ENCODE results near the gene GMDS.
A peak's percentile ranks its signal among the peaks of the same experiment; 100 is the strongest.

GMDS gene

DNA sequence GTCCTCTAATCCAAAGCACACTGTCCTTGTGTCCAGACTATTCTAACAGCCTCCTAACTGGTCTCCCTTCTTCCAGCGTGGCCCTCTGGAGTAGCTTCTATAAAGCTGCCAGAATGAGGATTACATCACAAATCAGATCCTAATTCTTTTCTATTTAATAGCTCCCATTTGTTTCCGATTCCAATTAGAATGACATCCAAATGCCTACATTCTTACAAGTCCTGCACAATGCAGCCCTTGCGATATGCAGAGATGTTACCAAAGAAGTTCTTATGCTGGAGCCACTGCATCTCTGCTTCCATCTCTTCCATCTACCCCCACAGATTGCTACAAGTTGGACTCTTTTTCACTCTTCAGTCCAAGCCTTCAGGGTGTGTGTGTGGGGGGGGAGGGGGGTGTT lies 40.0 kb downstream of the GMDS start:
- no peak for DNase-seq (ENCODE audit: low spot score)

DNA sequence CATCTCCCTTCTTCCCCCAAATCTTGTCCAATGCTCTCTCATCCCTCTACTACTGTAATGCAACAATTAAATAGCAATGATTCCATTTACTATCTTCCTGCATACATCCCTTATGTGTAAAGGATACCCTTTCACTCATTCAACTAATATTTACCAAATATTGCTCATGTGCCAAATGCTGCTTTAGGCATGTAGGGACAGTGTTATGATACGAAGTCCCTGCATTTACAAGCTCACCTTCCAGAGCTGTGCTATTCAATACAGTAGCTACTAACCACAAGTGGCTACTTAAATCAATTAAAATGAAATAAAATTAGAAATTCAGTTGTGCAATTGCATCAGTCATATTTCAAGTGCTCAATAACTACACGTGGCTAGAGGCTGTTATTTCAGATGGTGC lies 41.1 kb downstream of the GMDS start:
- DNase-seq (ENCODE audit: low spot score): no peak

DNA sequence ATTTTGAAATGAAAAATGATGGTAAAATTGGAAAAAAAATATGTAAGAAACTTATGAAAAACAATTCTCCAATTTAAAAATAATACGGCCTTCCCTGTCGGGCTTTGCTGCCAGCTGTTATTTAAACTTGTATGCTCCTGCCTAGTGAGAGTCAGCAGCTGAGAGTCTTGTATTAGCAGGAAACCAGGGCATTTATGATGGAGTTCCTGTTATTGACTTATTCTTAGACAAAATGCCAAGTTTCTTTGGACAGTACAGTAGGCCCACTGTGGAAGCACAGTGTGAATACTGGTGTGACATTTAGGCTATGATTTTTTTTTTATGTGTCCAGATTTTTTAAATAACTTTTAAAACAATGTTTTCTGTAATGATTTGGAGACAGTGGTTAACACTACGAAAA lies 42.1 kb downstream of the GMDS start:
- DNase-seq (ENCODE audit: low spot score): no peak

DNA sequence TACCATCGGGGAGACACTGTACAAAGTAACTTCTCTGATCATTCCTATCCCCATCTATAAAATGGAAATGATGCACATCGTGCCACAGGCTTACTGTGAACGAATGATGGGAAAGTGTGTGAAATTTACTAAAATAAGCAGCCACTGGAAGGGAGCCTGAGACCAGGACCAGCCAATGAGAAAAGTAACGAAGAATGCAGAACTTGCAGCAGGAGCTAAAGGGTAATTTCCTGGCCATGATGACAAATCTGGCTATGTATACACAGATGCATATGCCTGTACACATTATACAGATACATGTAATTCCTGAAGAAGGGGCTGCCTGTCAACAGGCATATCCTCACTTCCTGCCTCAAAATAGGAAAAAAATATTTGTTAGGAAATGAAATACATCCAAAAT lies 47.4 kb downstream of the GMDS start:
- DNase-seq (ENCODE audit: low spot score): no peak

DNA sequence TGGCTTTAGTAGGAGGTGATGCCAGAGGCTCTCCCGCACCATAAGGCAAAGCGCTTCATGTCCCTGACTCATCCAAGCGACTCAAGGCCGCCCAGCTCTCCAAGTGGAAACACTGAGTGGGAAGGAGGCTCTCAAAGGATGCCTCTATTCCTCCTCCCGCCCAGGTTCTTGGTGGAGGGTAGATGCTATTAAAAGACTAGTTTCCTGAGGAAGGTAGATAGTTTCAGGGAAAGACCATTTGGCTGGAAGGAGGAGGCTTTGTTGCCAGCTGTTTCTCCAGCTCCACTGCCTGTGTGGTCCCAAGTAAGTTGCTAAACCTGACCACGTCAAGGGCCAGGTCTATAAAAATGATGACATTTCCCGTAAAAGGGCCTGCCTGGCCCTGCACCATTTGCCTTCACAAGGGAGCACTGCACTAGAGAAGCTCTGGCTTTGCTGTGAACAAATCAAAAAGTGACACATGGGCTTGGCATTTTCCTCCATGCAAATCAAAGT lies 48.2 kb downstream of the GMDS start:
- DNase-seq (ENCODE audit: low spot score): no peak

DNA sequence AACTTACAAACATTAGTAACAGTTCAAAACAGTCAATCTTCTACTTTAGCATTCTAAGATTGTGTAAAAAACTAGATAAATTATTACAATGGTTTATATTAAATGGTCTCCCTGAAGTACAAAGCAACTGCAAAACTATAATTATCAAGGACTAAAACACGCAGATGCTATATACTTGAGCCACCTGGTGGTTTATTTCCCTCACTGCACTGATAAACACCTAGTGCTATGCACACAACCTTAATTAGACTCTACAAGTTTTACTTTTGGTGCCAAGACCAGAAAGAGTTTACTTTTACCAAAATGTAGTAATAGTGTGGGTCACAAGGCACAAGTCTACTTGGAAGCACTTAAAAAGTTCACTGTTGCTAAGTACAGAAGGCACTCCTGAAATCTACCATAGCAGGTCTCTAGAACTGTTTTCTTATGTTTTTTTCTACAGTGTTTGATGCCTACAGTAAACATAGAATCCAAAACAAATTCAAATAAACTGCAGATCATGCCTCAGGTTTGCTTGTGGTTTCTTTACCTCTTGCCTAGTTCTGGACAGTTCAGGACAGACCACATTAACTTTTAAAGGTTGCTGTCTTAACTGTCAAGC lies 49.2 kb downstream of the GMDS start:
- peak; percentile 32 for DNase-seq (ENCODE audit: low spot score)

DNA sequence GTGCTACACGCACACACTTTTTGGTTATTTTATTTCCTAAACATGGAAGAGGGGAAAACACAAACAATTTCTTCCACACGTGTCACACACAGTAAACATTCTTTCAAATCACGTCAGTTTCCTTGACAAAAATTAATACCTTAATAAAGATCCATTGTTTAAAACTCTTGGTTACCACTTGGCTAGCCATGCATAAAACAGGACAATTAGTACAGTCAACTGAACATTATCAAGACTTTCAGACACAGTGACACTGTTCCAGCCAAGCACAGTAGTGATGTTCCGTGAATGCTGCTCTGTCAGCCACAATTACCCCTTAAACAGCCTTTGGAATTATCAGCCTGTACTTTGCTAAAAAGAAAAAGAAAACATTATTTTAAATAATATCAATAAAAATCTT lies 50.8 kb downstream of the GMDS start:
- no peak for DNase-seq (ENCODE audit: low spot score)

DNA sequence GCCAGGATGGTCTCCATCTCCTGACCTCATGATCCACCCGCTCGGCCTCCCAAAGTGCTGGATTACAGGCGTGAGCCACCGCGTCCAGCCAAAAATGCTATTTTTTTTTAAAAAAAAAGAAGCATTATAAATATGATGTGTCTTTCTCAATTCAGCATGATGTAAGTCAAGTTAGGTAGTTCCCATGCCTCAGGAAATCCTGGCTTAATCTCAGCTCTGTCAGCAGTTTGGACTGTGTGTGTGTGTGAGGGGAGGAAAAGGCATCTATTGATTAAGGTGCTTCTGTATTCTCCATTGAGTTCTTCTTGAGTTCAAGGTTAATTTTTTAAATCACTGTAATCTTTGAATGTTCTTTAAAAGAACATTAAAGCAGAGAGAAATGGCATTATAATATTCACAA lies 51.5 kb downstream of the GMDS start:
- DNase-seq (ENCODE audit: low spot score): no peak

DNA sequence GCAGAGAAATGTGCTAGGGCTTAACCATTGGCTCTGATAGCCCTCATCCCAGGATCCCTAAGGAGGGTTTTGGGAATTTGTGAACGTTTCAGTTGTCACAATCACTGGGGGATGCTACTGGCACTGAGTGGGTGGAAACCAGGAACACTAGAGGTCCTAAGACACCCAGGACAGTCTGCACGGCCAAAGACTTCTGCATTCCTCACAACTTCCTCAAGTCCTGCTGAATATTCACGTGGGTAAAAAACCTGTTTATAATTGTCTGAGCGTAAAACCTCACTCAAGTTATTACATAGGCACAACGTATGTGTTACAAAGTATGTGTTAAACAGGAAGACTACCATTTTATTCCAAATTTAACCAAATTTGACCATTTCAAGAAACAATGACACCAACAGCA lies 52.4 kb downstream of the GMDS start:
- no peak for DNase-seq (ENCODE audit: low spot score)

DNA sequence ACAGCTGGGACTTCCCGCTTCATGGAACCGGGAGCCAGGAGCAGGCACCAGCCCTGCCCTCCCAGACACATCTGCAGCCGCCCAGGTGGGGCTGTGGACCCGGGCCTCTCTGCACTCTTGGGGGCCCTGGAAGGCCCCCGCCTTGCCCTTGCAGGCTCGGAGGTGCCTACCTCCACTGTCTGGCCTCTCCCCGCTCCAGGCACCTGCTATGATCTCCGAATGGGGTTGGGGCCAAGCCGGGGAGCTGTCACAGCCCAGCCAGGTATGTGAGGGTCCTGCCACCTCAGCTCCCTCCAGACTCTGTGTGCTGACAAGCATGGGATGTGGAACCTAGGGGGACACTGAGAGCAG lies 54.0 kb downstream of the GMDS start:
- DNase-seq (ENCODE audit: low spot score): no peak

DNA sequence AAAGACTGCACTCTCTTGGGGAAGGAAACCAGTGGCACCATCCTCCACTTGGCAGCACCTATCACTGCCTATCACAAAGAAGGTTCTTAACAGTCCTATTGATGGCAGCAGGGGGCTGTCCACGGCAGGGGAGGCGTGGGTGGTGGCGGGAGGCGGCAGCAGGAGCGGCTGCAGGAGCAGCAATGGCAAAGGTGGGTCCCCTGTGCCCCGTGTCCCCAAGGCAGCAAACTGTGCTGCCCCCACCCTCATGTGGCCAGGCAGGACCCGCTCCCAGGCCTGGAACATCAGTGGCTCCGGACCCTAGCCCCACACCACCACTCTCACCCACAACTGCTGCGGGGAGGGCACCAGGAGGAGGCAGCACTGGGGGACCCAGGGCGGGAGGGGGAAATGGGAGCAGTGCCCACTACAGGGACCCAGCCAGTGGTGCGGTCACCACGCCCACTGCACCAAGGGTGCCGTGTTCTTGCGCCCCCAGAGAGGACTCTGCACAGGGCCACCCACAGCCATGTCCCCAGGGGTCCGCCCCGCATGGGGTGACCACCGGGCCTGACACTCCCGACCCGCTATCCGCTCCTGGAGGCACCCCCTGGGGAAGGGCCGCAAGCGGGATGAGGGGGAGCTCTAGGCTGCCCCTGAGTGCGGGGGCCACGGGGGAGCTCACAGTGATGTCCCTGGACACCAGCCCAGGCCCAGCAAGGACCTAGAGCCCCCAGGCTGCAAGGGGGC lies 54.6 kb downstream of the GMDS start:
- no peak for DNase-seq (ENCODE audit: low spot score)

DNA sequence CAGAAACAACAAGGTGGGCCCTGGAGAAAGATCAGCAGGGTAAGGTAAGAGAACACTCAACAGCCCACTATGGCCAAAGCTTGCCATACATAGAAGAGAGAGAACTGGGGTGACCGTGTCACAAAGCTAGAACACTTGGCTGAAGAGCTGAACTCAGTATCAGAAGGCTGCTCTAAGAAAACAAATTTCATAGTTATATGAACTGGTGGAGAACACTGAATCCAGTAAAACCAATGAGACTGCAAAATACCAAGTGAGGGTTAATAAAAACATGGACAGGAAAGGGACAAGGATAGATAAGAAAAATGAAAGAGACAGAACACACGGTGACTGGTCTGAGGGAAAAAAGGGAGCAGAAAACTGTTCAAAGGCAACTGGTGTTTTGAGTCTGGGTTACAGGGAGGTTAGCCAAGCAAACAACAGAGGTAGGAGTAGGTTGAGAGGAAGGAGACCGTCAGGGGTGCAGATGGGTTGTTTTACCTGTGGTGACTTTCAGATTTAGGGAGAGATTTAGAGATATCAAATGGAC lies 56.5 kb downstream of the GMDS start:
- no peak for DNase-seq (ENCODE audit: low spot score)

DNA sequence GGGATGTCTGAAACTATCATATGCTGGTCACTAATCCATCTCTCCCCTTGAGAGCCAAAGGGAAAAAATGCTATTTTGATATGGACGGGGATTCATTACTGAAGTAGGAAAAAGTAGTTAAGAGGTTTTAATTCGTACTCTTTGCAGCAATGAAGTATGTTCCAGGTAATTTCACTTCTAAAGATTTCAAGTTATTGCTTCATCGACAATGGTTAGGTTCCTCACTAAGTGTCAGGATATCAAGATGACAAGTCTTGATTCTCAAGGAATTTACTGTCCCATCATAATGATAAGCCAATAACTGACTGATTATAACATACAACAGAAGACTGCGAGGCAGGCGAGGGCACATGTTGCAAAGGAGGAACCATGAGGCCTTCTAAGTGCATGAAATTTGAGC lies 57.0 kb downstream of the GMDS start:
- no peak for DNase-seq (ENCODE audit: low spot score)

DNA sequence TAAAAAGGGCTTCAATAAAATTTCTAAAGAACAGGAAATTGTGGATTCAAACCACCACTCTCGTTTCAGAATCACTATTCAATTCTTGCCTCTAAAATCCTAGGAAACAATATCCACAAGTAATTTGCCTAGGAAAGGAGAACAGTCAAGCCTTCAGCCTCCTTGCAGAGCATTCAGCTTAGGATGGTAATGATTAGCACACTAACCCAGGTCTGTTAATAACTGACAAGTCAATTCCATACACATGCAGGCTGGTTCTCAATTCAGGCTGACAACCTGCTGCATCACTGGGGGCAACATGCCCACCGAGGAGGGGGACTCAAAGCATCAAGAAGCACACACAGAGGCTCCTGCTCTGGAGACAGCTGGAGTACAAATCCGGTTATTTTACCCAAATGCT lies 57.6 kb downstream of the GMDS start:
- DNase-seq (ENCODE audit: low spot score): no peak

DNA sequence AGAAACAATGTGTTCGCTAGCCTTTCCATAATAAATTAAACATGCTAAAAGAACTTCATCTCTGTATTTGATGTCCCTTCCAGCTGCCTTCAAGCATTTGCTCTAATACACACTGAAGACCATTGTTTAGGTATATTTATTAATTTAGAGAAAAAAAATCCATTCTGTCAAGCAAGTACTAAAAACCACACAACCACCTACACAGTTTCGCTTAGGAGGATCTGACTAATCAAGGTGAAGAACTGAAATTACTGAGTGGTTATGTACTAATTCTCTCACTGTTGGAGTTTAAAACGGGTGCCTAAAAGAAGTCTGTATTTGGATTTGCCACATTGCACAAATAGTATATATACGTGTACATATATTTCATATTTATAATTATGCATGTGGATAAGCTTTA lies 58.9 kb downstream of the GMDS start:
- no peak for DNase-seq (ENCODE audit: low spot score)

DNA sequence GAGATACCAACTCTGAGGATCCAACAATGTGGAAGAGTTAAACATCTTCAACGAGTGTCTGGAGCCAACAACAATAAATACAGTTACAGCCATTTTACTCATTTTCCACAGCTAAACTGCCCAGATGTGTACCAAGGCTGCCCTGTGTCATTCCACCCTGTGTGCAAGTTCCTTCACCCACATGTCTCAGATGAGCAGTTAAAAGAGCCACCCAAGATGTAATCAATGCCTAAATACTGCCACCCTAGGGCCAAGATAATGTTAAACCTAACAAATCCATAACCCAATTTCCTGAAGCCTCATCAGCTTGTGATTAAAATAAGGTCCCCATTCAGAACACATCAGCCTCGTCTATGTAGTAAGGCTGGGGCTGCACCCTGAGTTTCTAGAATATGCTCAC lies 59.9 kb downstream of the GMDS start:
- no peak for DNase-seq (ENCODE audit: low spot score)

DNA sequence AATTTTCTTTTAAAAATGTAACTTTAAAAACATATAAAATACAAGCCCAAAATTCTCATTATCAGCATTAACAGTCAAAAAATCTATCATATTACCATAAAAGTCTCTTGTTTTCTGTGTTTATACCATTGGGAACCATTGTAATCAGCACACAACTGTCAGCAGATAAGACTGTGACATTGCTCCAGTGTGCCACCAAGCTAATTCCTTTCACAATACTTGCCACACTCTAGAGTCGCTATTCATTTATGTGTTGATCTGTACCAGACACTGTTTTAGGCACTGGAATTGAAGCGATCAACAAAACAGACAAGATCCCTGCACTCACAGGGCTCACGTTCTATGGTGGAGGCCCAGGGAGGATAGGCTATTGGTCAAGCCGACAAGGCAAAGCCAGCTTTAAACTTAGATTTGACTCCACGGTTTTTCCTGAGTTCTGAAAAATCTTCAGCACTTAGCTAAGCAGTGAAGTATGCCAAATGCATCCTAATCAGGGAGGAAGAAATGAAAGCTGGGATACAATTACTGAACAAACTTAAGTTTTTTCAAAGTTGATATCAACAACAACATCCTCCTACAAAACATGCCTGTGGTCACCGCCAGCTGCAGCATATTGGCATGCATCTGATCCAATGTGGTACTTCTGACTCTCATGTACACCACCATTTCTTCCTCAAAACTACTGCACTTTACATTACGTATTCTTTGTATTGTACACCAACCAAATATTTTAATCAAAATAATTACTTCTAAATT lies 60.5 kb downstream of the GMDS start:
- no peak for DNase-seq (ENCODE audit: low spot score)

DNA sequence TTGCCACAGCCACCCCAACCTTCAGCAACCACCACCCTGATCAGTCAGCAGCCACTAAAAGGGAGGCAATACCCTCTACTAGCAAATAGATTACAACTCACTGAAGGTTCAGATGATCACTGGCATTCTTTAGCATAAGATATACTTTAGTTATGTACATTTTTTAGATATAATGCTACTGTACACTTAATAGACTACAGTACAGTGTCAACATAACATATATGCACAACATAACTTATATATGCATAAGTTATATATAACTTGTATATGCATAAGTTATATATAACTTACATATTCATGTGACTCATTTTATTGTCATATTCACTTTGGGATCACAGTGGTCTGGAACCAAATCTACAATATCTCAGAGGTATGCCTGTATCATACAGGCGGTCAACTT lies 61.7 kb downstream of the GMDS start:
- DNase-seq (ENCODE audit: low spot score): no peak

DNA sequence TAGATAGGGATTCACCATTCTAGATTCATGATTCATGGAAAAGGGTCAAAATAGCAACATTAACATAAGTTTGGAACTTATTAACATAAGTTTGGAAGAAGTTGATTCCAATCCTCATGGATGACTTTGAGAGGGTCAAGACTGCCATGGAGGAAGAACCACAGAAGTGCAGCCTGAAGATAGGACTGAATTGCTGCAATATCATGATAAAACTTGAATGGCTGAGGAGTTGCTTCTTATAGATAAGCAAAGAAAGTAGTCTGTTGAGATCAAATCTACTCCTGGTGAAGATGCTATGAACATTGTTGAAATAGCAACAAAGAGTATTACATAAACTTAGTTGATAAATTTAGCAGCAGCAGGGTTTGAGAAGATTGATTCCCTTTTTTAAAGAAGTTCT lies 62.2 kb downstream of the GMDS start:
- DNase-seq (ENCODE audit: low spot score): no peak

DNA sequence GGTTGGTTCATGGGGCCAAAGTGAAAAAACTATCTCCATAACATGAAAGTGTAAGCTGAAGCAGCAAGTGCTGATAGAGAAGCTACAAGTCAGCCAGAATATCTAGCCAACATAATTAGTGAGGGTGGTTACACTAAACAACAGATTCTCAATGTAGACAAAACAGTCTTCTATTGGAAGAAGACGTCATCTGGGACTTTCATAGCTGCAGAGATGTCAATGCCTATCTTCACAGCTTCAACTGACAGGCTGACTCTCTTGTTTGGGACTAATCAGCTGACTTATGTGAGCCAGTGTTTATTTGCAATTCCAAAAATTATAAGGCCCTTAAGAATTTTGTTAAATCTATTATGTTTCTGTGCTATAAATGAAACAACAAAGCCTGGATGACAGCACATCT lies 63.2 kb downstream of the GMDS start:
- no peak for DNase-seq (ENCODE audit: low spot score)

DNA sequence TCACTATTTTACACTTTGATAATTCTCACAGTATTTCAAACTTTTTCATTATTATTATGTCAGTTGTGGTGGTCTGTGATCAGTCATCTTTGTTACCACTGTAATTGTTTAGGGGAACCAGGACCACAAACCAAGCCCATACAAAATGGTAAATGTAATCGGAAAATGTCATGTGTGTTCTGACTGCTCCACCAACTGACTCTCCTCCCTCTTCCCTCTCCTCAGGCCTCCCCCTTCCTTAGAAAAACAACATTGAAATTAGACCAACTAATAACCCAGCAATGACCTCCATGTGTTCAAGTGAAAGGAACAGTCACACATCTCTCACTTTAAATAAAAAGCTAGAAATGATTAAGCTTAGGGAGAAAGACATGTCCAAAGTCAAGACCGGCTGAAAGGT lies 63.8 kb downstream of the GMDS start:
- DNase-seq (ENCODE audit: low spot score): no peak

DNA sequence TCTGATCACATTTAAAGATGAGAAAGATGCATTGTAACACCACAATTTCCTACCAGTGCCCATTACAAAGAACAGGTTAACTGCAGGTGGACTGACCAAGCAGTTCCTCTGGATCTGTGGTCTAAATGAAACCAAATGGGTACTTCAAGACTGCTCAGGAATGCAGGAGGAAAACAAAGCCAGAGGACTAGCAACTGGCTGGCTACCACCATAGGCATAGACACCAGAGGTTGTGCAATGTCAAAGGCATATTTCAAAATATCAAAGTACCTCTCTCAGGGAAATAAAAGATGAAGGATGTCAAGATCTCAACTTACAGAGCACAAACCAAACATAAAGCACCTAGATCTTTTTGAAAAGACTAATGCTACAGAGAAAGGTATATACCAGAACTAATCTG lies 65.5 kb downstream of the GMDS start:
- DNase-seq (ENCODE audit: low spot score): no peak

DNA sequence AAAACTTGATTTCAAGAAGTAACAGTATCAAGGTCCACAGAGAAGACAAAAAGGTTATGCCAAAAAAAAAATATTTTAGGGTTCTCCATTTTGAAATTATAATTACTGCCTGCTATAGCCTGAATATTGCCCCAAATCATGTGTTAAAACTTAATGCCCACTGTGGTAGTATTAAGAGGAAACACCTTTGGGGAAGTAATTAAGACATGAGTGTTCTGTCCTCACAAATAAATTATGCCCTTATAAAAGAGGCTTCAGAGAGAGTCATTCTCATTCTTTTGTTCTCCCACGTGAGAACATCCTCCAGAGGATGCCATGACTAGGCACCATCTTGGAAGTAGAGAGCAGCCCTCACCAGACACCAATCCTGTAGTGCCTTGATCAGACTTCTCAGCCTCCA lies 66.2 kb downstream of the GMDS start:
- no peak for DNase-seq (ENCODE audit: low spot score)
